Stimulated activated CD4-positive, alpha-beta T cell treated with anti-CD3 and anti-CD28 coated beads, Interleukin-15, amount 100 ng/mL, for 48 hours (primary cell): ENCODE results near the gene EML2.

ENCODE experiments used
- DNase-seq, 2 donors: peaks; one replicate each; pipeline ENCODE4 v3.0.0-alpha.2; 2020; ENCODE audit warnings: low read depth in 2 of 2

Gene EML2

GRCh38 chr19:45587873-45588272, 51.3 kb downstream of the EML2 start:
- DNase-seq: no peak

- no peak for DNase-seq
Observed at GRCh38 chr19:45585158-45585577, 54.0 kb downstream of the EML2 start.

DNA sequence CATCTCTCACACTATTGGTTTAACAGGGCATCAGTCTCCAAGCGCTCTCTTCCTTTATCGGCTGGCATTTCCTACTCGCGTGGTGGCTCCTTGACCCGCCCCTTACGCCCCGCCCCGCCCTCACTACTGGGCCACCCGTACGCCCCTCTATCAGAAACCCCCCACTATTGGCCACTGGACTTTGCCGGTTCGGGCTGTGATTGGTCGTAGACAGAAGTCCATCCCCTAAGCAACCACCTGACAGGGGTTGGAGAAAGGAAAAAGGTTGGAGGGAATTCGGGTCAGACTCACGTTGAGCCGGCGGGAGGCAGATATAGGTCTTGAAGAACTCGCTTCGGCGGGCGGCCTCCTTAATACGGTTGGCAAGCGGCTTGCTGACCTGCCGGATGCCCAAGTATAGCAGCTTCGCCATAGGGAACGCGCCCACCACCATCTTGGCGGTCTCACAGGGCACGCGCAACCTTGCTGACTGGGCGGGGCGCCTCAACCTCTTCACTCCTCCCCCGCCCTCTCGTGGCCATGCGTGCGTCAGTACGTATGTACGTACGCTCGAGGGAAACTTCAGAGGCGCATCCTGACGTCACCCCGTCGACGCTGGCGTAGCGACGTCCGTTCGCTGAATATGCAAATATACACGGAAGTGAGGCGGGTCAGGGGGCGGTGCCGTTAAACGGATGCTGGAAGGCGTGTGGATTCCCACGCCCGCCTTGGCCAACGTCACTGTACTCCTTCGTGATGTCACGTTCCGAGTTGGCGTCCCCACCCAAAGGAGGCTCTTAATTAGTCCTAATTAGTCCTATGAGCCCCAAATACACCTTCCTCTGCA, 54.7 kb downstream of the EML2 start, which contains the start of gene OPA3:
TSS of gene OPA3 (minus strand) at position 471 of the 826 bp plus-strand sequence. CDS start at position 433, 38 bp downstream.
- peak; percentile 99 for DNase-seq

DNA sequence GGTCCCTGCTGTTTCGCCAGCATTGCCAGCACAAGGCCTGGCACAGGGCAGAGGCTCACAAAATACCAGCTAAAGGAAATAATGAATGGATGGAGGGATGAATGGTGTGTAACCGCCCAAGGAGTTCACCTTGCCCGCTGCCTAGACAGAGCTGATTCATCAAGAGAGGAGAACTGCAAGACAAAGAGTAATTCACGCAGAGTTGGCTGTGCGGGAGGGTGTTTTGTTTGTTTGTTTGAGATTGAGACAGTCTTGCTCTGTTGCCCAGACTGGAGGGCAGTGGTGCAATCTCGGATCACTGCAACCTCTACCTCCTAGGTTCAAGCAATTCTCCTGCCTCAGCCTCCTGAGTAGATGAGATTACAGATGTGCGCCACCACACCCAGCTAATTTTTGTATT, 57.6 kb downstream of the EML2 start:
- DNase-seq: no peak

DNA sequence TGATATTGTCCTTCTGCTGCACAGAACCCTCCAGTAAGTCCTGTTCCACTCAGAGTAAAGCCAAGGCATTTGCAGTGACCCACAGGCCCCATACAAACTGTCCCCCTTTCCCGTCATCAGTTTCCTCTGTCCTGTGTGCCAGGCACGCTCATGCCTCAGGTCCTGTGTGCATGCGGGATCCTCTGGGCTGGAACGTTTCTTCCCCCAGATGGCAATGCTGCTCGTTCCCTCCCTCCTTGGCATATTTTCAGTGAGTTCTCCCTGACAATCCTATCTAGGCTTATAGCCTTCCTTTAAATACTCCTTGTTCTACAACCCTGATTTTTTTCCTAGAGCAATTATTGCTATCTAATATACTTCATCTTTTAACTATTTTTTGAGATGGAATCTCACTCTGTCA, 60.3 kb downstream of the EML2 start:
- no peak for DNase-seq

DNA sequence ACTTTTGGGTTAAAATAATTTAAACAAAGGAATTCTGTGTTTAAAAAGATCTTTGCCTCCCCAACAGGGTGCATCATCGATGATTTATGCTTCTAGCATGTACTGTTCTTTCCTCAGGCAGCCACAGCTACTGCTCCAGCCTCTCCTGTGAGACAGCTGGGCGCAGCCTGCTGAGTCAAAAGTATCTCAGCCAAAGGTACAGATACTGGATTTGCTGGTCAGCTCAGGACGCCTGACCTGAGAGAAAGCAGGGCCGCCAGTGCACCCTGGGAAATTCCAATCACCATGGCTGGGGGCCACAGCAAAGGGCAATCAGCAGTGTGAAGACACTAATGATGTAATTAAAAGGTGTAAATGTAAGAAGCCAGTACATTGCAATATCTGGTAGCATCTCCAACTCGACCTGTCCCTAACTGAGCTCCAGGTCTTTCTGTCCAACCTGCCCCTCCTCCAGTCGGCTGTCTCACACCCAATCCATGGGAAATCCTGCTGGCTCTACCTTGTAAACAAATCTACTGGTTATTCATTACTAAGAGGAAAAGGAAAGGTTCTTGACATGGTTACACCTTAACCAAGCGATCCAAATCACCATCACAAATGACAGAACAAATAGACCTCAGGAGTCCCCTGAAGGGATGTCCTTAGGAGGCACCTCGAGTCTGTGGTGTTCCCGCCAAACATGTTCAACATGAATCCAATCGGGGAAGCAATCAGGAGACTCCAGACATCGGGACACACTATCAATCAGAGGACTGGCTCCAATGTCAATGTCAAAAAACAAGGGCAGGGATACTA, 61.9 kb downstream of the EML2 start:
- no peak for DNase-seq

GRCh38 chr19:45576682-45577081, 62.5 kb downstream of the EML2 start:
- DNase-seq: no peak

DNA sequence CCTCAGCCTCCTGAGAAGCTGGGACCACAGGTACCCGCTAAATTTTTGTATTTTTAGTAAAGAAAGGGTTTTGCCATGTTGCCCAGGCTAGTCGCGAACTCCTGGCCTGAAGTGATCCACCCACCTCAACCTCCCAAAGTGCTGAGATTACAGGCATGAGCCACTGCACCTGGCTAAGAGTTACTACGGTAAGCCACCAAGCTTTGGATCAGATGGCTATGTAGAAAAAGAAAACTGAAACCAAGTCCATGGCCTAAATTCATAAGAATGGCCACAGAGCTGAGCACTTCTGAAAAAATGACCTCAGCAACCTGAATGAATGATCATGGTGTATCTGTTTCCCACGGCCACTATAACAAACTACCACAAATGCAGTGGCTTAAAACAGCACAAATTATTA, 64.0 kb downstream of the EML2 start:
- no peak for DNase-seq

- no peak for DNase-seq
Observed at GRCh38 chr19:45574526-45574925, 64.7 kb downstream of the EML2 start.

DNA sequence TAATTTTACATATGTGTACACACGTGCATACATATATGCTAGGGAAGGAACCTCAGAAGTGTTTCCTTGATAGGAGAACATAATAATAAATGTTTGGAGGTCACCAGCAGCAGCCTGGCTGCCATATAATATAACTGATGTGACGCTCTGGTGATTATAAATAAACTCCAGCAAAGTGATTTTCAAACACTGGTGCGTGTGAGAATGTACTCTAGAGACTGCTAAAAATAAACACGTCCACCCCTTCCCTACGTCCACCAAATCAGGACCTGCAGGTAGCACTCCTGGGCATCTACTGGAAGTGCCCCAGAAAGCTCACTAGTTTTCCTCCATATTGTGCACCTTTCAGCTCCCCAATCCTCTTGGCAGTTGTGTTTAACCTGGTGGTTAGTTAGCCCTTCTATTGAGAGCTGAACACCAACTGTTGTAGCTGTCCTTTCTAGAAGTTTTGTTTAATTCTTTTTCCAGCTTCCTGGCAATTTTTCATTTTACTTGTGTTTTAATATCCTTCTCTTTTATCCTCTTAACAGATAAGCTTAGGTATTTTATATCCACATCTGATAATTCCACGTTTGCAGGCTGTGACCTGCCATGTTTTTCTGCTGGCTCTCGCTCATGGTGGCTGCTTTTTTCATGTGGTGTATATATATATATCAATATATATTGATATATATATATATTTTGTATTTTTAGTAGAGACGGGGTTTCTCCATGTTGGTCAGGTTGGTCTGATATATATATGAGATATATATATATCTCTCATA, 67.6 kb downstream of the EML2 start:
- no peak for DNase-seq

DNA sequence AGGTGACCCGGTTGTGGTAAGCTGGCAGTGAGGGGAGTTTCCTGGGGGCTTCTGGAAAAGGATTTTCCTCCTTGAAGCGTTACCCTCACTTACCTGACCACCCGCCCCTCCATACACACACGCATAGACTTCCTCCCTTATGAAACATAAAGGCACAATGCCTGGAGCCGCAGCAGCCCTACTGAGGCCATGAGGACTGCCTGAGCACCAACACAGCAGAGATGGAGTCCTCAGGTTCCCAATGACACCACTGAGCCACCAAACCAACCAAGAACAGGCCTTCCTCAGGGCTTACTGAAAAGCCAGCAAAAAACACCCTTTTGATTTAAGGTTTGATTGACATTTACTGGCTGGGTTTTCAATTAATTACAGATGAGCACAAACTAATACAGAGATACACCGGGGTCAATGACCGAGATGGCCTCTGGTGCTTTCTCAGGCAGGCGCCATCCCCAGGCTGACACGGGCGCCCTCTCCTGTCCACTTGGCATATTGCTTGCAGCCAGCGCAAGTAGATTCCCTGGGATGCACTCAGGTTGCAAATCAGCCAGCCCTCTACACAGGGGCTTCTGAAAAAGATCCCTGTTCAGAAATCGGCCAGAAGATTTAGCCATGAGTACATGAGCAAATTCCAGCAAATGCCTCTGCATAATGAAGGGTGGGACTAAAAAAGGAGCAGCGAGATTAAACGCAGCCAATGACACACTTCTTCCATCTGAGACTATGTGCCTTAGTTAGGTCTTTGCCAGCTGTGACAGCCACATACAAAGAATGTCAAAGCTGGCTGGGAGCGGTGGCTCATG, 69.4 kb downstream of the EML2 start:
- peak; percentile 26 to 63 for DNase-seq

GRCh38 chr19:45568732-45569131, 70.5 kb downstream of the EML2 start:
- DNase-seq: no peak

DNA sequence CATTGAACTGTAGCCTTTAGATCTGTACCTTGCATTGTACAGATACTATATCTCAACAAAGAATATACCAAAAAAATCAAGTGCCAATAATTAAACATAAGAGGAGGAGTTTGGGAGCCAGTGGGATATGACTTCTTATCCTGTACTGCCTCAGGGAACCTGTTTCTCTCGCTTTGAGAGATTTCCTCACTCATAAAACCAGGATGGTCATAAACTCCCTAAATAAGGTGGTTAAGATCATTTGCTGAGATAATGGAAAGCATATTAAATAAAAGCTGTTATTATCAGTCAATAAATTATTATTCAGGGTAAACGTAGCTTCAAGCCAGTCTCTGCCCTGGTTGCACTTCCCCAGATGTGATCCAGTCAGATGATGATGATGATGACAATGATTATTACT, 71.6 kb downstream of the EML2 start:
- no peak for DNase-seq

- DNase-seq: no peak
Observed at GRCh38 chr19:45564131-45564780, 74.9 kb downstream of the EML2 start.

GRCh38 chr19:45560686-45561085, 78.5 kb downstream of the EML2 start:
- DNase-seq: no peak

GRCh38 chr19:45560038-45560437, 79.2 kb downstream of the EML2 start:
- no peak for DNase-seq
